ENCODE data around the gene NALCN. TPM values are rescaled to one million over a fixed set of nuclear protein-coding genes. Genes with fewer than 3 reads are reported as not detected.

NALCN gene
- total and polyA plus RNA-seq, 2 of the 8 experiments (the other 6 are each of a cell fraction or from before 2014, with no cell fraction given): 0.26 to 0.54 TPM

- no peak overlapping the region for H3K18ac ChIP-seq (ENCODE audit: extremely low read depth, low read length)
- 80% methylated on average over 5 of the region's 5 CpGs; no CpG with 5 or more reads in 1 of the 2 experiments for WGBS, 2 experiments (ENCODE audit: extremely low coverage in 1 of 2, insufficient coverage in 1 of 2, insufficient read length in 1 of 2, insufficient replicate concordance in 2 of 2, low coverage in 1 of 2, low lambda C conversion rate in 2 of 2, missing lambda C conversion rate in 1 of 2)
- H3K4ac ChIP-seq (replicated peaks; ENCODE audit: insufficient read length, low read depth, low read length): no peak overlapping the region
- H3K79me1 ChIP-seq (ENCODE audit: low read depth, low read length): no peaks in the 10 kb centered on the region
- CTCF ChIA-PET (ENCODE audit: partially characterized antibody): interaction anchor here (1.0 to 1.6 kb wide), 2 partner anchors 11 to 29 kb away, joined by 3 to 5 read pairs; no protein-coding TSS in a partner anchor
- POLR2A ChIA-PET (ENCODE audit: partially characterized antibody): no interaction called here
- no peak overlapping the region for H2BK120ac ChIP-seq (replicated peaks; ENCODE audit: low read depth, low read length)
- H3K56ac ChIP-seq (replicated peaks; ENCODE audit: insufficient read length, low read depth, low read length): no peak overlapping the region
- H3K14ac ChIP-seq (ENCODE audit: insufficient read length): no peak overlapping the region
- no peak overlapping the region for H4K91ac ChIP-seq (replicated peaks; ENCODE audit: insufficient read length, low read length)
- no peak overlapping the region for H3K4me2 ChIP-seq (ENCODE audit: insufficient read depth in 1 of 2, low read depth in 2 of 2, low read length in 2 of 2)
- H3K36me3 ChIP-seq (ENCODE audit: control insufficient read depth in 2 of 4, insufficient read depth in 4 of 4, low read length in 3 of 4): no peaks in the 10 kb centered on the region
- no peaks in the 10 kb centered on the region for H4K20me1 ChIP-seq (replicated peaks in 1 of 2; ENCODE audit: control insufficient read depth in 1 of 2, insufficient read depth in 2 of 2, low read length in 2 of 2)
- no peak overlapping the region for H2BK12ac ChIP-seq (ENCODE audit: low read depth, low read length)
- DNase-seq (ENCODE audit: low read depth in 1 of 2, low spot score in 2 of 2) (no peak), FAIRE-seq (no peak)
- H4K8ac ChIP-seq (ENCODE audit: extremely low read depth, insufficient read depth, low read length): no peak overlapping the region
- no peaks in the 10 kb centered on the region for H3K79me2 ChIP-seq (ENCODE audit: control insufficient read depth in 1 of 2, insufficient read depth in 2 of 2, low read length in 2 of 2)
- no peaks in the 10 kb centered on the region for H3K23me2 ChIP-seq (ENCODE audit: low read depth, low read length)
- H4K5ac ChIP-seq (ENCODE audit: insufficient read length, low read depth, low read length): no peak overlapping the region
- no peak overlapping the region for H2BK15ac ChIP-seq (ENCODE audit: low read length)
- no peak overlapping the region for H2AK5ac ChIP-seq (ENCODE audit: low read depth, low read length)
- H3K4me1 ChIP-seq (replicated peaks in 1 of 4; ENCODE audit: control insufficient read depth in 3 of 4, insufficient read depth in 4 of 4, low read length in 3 of 4): no peaks in the 10 kb centered on the region
- H2BK5ac ChIP-seq (ENCODE audit: low read depth, low read length): no peak overlapping the region
- H3K27me3 ChIP-seq (replicated peaks in 1 of 4; ENCODE audit: control insufficient read depth in 3 of 4, extremely low read depth in 1 of 4, insufficient read depth in 3 of 4, low read length in 3 of 4): no peaks in the 10 kb centered on the region
- H3K4me3 ChIP-seq (ENCODE audit: extremely low read depth in 1 of 4, insufficient read depth in 2 of 4, low read depth in 3 of 4, low read length in 4 of 4): no peak overlapping the region
- no peak overlapping the region for H3K23ac ChIP-seq (ENCODE audit: insufficient read length)
- H3K27ac ChIP-seq (ENCODE audit: low read depth, low read length): no peak overlapping the region
- H2AFZ ChIP-seq (ENCODE audit: low read length): no peak overlapping the region
- no peak overlapping the region for H3K9ac ChIP-seq (replicated peaks in 1 of 4; ENCODE audit: extremely low read depth in 1 of 4, low read depth in 3 of 4, low read length in 3 of 4)
- H3K9me3 ChIP-seq (ENCODE audit: insufficient read depth in 2 of 2, low read depth in 1 of 2, low read length in 1 of 2): no peaks in the 10 kb centered on the region
- no peak overlapping the region for H2BK20ac ChIP-seq (ENCODE audit: low read length)
- no peak for TF ChIP-seq RXRA (IDR thresholded peaks at IDR 0.05; ENCODE audit: insufficient read depth, low read depth, low read length)
- TF ChIP-seq SP1 (IDR thresholded peaks at IDR 0.05; ENCODE audit: low read depth, low read length): no peak
- TF ChIP-seq TCF12 (IDR thresholded peaks at IDR 0.05; ENCODE audit: low read depth, low read length): no peak
- TF ChIP-seq SP4 (IDR thresholded peaks at IDR 0.05; ENCODE audit: low read length): no peak
- no peak for TF ChIP-seq MAX (IDR thresholded peaks at IDR 0.05)
- TF ChIP-seq, protein P1, sequence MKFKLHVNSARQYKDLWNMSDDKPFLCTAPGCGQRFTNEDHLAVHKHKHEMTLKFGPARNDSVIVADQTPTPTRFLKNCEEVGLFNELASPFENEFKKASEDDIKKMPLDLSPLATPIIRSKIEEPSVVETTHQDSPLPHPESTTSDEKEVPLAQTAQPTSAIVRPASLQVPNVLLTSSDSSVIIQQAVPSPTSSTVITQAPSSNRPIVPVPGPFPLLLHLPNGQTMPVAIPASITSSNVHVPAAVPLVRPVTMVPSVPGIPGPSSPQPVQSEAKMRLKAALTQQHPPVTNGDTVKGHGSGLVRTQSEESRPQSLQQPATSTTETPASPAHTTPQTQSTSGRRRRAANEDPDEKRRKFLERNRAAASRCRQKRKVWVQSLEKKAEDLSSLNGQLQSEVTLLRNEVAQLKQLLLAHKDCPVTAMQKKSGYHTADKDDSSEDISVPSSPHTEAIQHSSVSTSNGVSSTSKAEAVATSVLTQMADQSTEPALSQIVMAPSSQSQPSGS (IDR thresholded peaks at IDR 0.05; ENCODE audit: low read length): no peak
- TF ChIP-seq CTBP2 (IDR thresholded peaks at IDR 0.05; ENCODE audit: borderline replicate concordance, insufficient read depth, insufficient read length, low read length): no peak
- TF ChIP-seq JUND (IDR thresholded peaks at IDR 0.05; ENCODE audit: low read length): no peak
These were observed 69.2 kb downstream of the NALCN start for GRCh38 chr13:101346942-101347728.

All from H1 (cell line).